Measurements from ENCODE around the gene TMEM62.

DNA sequence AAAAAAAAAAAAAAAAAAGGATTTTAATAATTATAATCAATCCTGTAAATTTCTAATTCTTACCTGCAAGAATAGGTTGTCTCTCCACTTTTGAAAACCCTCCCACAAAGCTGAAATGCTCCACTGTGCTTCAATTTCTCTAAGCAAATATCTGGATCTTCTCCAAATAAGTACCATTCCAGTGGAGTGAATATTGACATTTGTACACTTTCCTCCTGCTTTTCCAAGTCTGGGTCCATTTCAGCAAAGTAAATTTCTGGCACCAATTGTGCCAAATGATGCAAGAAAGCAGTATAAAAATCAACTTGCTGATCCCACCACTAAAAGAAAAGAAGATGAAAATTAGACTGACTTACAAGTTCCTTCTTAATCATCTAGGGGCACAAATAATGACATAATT, 47.5 kb upstream of the TMEM62 start:
- TF ChIP-seq, protein P1, sequence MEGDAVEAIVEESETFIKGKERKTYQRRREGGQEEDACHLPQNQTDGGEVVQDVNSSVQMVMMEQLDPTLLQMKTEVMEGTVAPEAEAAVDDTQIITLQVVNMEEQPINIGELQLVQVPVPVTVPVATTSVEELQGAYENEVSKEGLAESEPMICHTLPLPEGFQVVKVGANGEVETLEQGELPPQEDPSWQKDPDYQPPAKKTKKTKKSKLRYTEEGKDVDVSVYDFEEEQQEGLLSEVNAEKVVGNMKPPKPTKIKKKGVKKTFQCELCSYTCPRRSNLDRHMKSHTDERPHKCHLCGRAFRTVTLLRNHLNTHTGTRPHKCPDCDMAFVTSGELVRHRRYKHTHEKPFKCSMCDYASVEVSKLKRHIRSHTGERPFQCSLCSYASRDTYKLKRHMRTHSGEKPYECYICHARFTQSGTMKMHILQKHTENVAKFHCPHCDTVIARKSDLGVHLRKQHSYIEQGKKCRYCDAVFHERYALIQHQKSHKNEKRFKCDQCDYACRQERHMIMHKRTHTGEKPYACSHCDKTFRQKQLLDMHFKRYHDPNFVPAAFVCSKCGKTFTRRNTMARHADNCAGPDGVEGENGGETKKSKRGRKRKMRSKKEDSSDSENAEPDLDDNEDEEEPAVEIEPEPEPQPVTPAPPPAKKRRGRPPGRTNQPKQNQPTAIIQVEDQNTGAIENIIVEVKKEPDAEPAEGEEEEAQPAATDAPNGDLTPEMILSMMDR (IDR thresholded peaks at IDR 0.05; ENCODE audit: control extremely low read depth in 1 of 3, insufficient read depth in 1 of 3, low read depth in 1 of 3, low read length in 3 of 3) = no peak
- TF ChIP-seq KDM1A (IDR thresholded peaks at IDR 0.05; ENCODE audit: borderline replicate concordance, low read length) = no peak
- TF ChIP-seq EGR1 (IDR thresholded peaks at IDR 0.05; ENCODE audit: borderline replicate concordance, low read depth, low read length) = no peak
- no peak for TF ChIP-seq TEAD4 (IDR thresholded peaks at IDR 0.05; ENCODE audit: low read depth, low read length)
- no peak for TF ChIP-seq RAD21 (IDR thresholded peaks at IDR 0.05 in 1 of 2, conservative IDR thresholded peaks at IDR 0.05 in 1 of 2; ENCODE audit: low read depth in 2 of 2, low read length in 2 of 2)
- no peak for TF ChIP-seq RNF2 (IDR thresholded peaks at IDR 0.05; ENCODE audit: borderline replicate concordance, low read depth, low read length, missing control alignments, poor library complexity, severe bottlenecking)
- no peak for TF ChIP-seq POLR2AphosphoS5 (IDR thresholded peaks at IDR 0.05; ENCODE audit: low read depth, low read length)
- TF ChIP-seq CREB1 (IDR thresholded peaks at IDR 0.05) = no peak
- no peak for TF ChIP-seq SP1 (IDR thresholded peaks at IDR 0.05; ENCODE audit: low read depth, low read length)
- no peak for TF ChIP-seq CEBPB (IDR thresholded peaks at IDR 0.05; ENCODE audit: low read depth, low read length)
